HUES48 (cell line): ENCODE results near the gene VAMP5.
A peak's percentile ranks its signal among the peaks of the same experiment; 100 is the strongest.
"Not testable (repeated sequence)": the region's sequence is repeated elsewhere in the genome, so short reads cannot be mapped to it uniquely, and the experiment has no call there.

Experiments used
- H3K27ac ChIP-seq: one replicate; pipeline ENCODE4 v1.7.0; 2013; ENCODE audit warnings: low read depth, low read length, inconsistent platforms
- H3K27me3 ChIP-seq: 2 replicates; pipeline ENCODE4 v1.6.1; 2013; ENCODE audit warnings: mild to moderate bottlenecking, low read length; ENCODE audit not compliant: control insufficient read depth, insufficient read depth
- H3K36me3 ChIP-seq: 2 replicates; pipeline ENCODE4 v1.6.1; 2013; ENCODE audit warnings: low read length; ENCODE audit not compliant: control insufficient read depth, insufficient read depth
- H3K4me1 ChIP-seq: 2 replicates; pipeline ENCODE4 v1.6.1; 2013; ENCODE audit warnings: mild to moderate bottlenecking, low read length; ENCODE audit not compliant: control insufficient read depth, insufficient read depth
- H3K4me3 ChIP-seq: 2 replicates; pipeline ENCODE4 v1.5.1; 2013; ENCODE audit warnings: mild to moderate bottlenecking, low read depth, low read length
- H3K9ac ChIP-seq: 2 replicates; pipeline ENCODE4 v1.6.1; 2013; ENCODE audit warnings: mild to moderate bottlenecking, low read depth, low read length, moderate library complexity
- H3K9me3 ChIP-seq: 2 replicates; pipeline ENCODE4 v1.6.1; 2013; ENCODE audit warnings: low read length; ENCODE audit not compliant: control insufficient read depth, insufficient read depth

The VAMP5 gene

DNA sequence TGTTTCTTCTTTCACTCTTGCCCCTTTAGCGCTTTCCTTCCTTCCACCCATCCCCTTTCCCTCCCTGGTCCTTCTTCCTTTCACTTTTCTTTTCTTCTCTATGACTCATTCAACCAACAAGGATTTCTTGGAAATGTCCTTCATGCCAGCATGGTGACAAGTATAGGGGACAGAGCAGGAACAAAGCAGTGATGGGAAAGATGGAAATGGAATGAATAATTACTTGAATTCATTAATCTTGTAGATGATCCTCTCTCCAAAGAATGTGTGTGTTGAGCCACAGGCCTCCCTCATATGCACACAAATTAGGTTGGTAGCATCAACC is 1.5 kb downstream of the VAMP5 start:
- Histone ChIP-seq H3K27me3 (peaks cover 33% of the 10 kb centered on the region), H3K9ac (no peak overlapping the region), H3K4me3 (no peak overlapping the region), H3K36me3 (no peaks in the 10 kb centered on the region), H3K4me1 (peaks cover 4% of the 10 kb centered on the region; the same call in 1 of the 2 replicates), H3K27ac (no peak overlapping the region), H3K9me3 (no peaks in the 10 kb centered on the region)

DNA sequence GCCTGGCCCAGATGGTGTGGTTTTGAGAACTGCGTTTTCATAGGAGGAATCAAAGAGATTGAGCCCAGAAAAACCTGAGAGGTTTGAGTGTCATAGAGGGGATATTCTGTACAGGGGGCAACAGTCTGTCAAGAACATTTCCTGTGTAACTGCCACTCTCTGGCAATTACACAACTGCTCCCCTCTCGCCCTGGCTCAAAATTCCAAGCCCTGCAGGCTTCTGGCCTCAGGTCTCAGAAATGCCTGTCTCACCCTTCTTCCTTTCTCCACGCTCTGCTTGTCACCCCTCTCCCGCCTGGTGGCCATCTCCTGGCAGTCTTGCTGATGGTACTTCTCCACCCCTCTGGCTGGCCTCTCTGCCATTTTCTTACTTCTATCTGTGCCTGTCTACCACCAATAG is 4.0 kb downstream of the VAMP5 start:
- H3K4me3 ChIP-seq, result no peak overlapping the region
- H3K4me1 ChIP-seq, result peaks cover 4% of the 10 kb centered on the region; the same call in 1 of the 2 replicates
- no peaks in the 10 kb centered on the region for H3K36me3 ChIP-seq
- H3K27me3 ChIP-seq, result peaks cover 27% of the 10 kb centered on the region
- no peak overlapping the region for H3K9ac ChIP-seq
- H3K9me3 ChIP-seq, result no peaks in the 10 kb centered on the region
- H3K27ac ChIP-seq, result no peak overlapping the region

DNA sequence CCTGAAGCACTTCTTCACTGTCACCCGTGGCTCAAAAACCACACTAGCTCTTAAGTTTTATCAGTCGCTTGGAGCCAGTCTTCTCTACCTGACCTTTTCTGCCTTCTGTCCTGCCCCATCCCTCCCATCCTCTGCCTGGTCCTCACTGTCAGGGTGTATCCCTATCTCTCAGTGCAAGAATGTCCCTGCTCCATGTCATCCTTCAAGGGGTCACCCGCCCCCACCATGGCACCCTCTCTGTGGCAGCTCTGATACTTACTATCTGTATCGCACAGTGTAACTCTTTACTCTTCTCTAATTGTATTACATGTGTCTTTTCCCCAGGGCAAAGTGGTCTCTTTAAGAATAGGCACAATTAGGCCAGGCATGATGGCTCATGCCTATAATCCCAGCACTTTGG is 4.4 kb downstream of the VAMP5 start:
- Histone ChIP-seq H3K4me1 (peaks cover 4% of the 10 kb centered on the region; the same call in 1 of the 2 replicates), H3K9ac (no peak overlapping the region), H3K4me3 (no peak overlapping the region), H3K9me3 (no peaks in the 10 kb centered on the region), H3K27ac (no peak overlapping the region), H3K36me3 (no peaks in the 10 kb centered on the region), H3K27me3 (peaks cover 23% of the 10 kb centered on the region)

DNA sequence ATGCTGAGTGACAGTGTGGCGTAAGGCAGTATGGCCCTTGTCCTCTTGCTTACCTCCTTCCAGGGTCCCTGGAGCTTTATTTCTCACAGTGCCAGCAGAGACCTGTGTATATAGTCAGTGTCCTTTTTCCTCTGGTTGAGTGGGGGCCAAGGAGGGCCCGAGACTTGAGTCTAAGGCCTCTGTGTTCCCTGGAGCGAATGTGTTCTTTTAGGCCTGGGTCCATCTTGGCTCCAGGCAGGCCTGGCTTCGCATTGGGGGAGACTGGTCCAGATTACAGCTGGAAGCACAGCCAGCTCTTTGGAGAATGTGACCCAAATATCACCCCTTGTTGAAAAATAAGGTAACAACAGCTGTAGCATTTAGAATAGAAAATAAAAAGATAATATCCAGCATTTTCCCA is 5.0 kb downstream of the VAMP5 start:
- H3K27ac ChIP-seq, result no peak overlapping the region
- no peak overlapping the region for H3K4me3 ChIP-seq
- H3K4me1 ChIP-seq, result peaks cover 4% of the 10 kb centered on the region; the same call in 1 of the 2 replicates
- H3K36me3 ChIP-seq, result no peaks in the 10 kb centered on the region
- H3K9me3 ChIP-seq, result no peaks in the 10 kb centered on the region
- H3K27me3 ChIP-seq, result peaks cover 17% of the 10 kb centered on the region
- no peak overlapping the region for H3K9ac ChIP-seq

DNA sequence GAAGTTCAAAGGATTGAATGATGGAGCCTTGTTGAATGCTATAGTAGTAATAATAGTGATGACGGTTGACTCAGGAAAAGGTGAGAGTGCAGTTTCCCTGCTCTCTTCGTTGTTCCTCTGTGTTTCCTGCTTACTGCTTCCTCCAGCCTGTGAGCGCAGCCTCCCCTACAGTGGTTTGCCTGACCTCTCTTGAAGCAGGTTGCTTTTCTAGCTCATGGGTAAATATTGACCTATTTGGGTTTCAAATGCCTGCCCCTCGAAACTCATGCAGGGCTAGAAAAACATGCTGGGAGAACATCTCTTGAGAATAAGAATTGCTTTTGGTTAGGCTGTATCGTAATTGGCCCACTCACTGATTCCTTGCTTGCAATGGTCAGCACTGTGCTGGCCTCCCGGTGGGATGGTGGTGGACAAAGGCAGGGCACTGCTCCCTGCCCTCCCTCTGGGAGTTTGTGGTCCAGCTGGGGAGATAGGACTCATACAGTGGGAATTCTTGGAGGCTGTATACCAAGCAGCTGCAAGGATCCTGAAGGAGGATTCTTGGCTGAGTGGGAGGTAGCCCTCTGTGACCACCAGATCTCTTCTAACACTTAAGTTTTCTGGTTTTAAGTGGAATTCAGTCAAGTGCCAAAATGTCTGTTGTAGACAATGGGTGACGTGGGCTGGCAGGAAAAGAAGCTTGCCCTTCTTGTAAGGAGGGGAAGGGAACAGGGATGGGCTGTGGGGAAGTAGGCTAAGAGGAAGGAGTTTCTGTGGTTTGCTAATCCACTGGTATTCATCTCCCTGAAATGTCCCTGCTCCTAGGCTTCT is 6.0 kb downstream of the VAMP5 start:
- Histone ChIP-seq H3K27ac (no peak overlapping the region), H3K36me3 (no peaks in the 10 kb centered on the region), H3K9me3 (no peaks in the 10 kb centered on the region), H3K9ac (no peak overlapping the region), H3K27me3 (peaks cover 8% of the 10 kb centered on the region), H3K4me3 (no peak overlapping the region), H3K4me1 (no peaks in the 10 kb centered on the region)

DNA sequence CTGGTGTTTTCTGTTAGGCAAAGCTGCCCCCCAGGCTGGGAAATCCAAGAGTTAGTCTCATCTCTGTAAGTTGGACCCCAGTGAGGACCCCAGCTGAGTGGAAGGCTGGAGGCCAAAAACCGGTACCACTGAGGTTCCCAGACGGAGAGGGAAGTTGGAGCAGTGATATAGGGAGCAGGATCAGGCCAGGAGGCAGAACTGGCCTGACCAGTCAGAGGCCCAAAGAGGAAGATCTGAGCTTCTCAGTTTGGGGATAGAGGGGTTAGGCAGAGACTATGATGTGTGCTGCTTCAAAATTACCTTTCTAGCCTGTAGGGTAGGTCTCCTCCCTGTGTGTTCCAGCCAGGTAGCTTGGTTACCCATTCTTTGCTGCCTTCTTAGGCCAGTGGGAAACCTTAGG is 6.7 kb downstream of the VAMP5 start:
- Histone ChIP-seq H3K9ac (no peak overlapping the region), H3K4me3 (no peak overlapping the region), H3K36me3 (no peaks in the 10 kb centered on the region), H3K27me3 (peaks cover under 1% of the 10 kb centered on the region), H3K9me3 (no peaks in the 10 kb centered on the region), H3K27ac (no peak overlapping the region), H3K4me1 (no peaks in the 10 kb centered on the region)

DNA sequence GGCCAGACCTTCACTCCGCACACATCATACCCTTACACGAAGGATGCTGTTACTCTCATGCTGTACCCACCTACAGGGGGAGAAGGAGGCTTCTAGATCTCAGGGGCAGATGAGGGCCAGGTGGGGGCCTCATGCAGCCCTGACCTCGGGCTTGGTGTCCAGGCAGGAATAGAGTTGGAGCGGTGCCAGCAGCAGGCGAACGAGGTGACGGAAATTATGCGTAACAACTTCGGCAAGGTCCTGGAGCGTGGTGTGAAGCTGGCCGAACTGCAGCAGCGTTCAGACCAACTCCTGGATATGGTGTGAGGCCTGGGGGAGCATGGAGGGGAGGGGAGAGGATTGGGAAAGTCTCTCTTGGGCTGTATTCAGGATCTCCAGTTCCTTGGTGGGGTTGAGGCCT is 7.3 kb downstream of the VAMP5 start:
- Histone ChIP-seq H3K27me3 (no peaks in the 10 kb centered on the region), H3K4me1 (peaks cover 2% of the 10 kb centered on the region; the same call in 1 of the 2 replicates), H3K36me3 (peaks cover 1% of the 10 kb centered on the region), H3K9me3 (no peaks in the 10 kb centered on the region), H3K4me3 (no peak overlapping the region), H3K9ac (no peak overlapping the region), H3K27ac (no peak overlapping the region)

DNA sequence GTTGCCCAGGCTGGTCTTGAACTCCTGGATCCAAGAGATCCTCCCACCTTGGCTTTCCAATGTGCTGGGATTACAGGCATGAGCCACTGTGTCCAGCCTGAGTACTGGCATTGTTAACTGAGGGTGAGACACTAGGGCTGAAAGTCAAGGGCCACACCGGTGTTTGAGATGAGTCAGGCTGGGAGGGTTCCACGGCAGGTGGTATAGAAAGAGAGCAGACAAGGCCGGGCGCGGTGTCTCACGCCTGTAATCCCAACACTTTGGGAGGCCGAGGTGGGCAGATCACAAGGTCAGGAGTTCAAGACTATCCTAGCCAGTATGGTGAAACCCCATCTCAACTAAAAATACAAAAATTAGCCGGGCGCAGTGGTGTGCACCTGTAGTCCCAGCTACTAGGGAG is 8.1 kb downstream of the VAMP5 start:
- H3K4me1 ChIP-seq, H3K27ac ChIP-seq, H3K9ac ChIP-seq: not testable (repeated sequence)

DNA sequence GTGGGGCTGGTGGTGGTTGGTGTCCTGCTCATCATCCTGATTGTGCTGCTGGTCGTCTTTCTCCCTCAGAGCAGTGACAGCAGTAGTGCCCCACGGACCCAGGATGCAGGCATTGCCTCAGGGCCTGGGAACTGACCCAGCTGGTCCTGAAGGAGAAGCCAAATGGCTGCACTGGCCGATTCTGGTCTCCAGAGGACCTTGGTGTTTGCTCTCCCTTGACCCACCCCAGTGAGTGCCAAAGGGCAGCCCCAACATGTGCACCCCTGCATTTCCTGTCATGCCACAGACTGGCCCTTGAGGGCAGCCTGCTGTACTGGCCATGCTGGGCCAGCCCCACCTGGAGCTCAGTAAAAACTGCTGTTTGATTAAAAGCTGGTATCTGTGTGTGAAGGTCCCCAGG is 8.8 kb downstream of the VAMP5 start:
- no peaks in the 10 kb centered on the region for H3K9me3 ChIP-seq
- no peaks in the 10 kb centered on the region for H3K27me3 ChIP-seq
- peaks cover 3% of the 10 kb centered on the region; the same call in 1 of the 2 replicates for H3K4me1 ChIP-seq
- no peak overlapping the region for H3K4me3 ChIP-seq
- no peak overlapping the region for H3K27ac ChIP-seq
- H3K9ac ChIP-seq, result no peak overlapping the region
- H3K36me3 ChIP-seq, result peaks cover 14% of the 10 kb centered on the region

More for the DNA sequence above, 8.1 kb downstream of the VAMP5 start:
- not testable (repeated sequence) for H3K9me3 ChIP-seq, H3K27me3 ChIP-seq, H3K4me3 ChIP-seq, H3K36me3 ChIP-seq

DNA sequence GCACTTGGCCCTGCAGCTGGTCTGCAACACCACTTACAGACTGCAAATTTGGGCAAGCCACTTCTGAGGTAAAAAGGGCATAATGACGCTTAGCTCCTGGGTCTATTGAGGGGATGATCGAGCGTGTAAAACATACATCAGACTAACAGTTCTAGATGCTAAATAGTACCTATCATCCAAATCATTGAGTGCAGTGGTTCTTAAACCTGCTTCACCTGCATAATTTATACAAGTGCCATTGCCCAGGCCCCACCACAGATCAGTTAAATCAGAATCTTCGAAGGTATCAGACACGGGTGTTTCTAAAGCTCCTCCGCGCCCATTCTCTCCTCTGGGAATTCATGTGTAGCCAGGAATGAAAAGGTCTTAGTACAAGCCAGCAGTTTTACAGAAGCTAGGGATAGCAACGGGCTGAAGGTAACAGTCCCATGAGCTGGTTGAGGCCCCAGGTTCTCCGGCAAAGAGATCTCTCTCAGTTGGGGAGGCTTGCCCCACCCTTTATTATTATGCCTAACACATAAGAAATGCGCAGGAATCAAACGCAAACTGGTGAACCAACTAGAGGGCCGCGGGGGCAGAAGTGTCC is 10.6 kb downstream of the VAMP5 start:
- H3K27me3 ChIP-seq, result no peaks in the 10 kb centered on the region
- peaks cover 22% of the 10 kb centered on the region for H3K36me3 ChIP-seq
- peak overlapping the region; percentile 95 for H3K4me3 ChIP-seq
- peak overlapping the region; percentile 83 for H3K9ac ChIP-seq
- H3K9me3 ChIP-seq, result no peaks in the 10 kb centered on the region
- H3K27ac ChIP-seq, result peak overlapping the region; percentile 90
- peaks cover 3% of the 10 kb centered on the region; the same call in 1 of the 2 replicates for H3K4me1 ChIP-seq

DNA sequence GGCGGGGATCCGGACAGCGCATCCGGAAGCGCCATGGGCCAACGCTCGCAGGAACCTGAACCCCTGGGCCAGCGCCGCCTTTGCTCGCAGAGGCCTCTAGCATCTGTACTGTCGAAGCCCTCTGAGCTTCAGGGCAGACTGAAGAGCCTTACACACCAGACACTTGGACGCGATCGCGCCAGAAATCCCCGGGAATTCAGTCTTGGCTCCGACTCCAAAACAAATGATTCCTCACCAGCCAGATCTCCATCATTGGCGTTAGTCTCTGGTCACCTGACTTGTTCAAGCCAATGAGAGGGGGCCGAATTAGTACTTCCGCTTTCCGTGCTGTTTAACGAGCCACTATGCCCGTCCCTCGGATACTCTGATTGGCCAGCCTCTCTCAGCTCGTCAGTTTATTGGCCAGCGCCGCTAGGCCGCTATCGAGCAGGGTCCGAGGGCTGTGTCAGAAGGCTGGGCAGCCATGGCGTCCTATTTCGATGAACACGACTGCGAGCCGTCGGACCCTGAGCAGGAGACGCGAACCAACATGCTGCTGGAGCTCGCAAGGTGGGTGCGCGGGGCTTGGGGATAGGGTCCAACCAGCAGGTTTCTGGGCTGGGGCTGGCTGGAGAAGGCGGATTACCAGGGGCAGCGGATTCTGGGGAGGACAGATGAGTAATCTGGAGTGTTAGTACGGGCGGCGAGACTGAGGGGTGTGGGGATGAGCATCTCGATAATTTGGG is 11.2 kb downstream of the VAMP5 start, which contains the start of gene RNF181:
Gene RNF181 (plus strand): TSS at position 445 of the 725 bp plus-strand sequence. CDS start 19 bp downstream, at position 464.
- Histone ChIP-seq H3K9ac (peak within 1 kb of the TSS; percentile 83), H3K27ac (peak within 1 kb of the TSS; percentile 90)

More for the DNA sequence above, 11.2 kb downstream of the VAMP5 start, which contains the start of gene RNF181:
- Histone ChIP-seq H3K27me3 (no peaks in the 10 kb centered on the region), H3K4me1 (peaks cover 3% of the 10 kb centered on the region; the same call in 1 of the 2 replicates), H3K9me3 (no peaks in the 10 kb centered on the region), H3K36me3 (peaks cover 24% of the 10 kb centered on the region), H3K4me3 (peak within 1 kb of the TSS; percentile 95)
